NCI-H2196 treated with DMSO at 0.1 percent for 48 hours (cell line): ENCODE data around the gene TBC1D22A.

Experiments
- DNase-seq: peaks from one replicate; lab custom pipeline; 2025; ENCODE audit not compliant: unreplicated experiment; lab: John Stamatoyannopoulos, UW

Gene TBC1D22A

DNA sequence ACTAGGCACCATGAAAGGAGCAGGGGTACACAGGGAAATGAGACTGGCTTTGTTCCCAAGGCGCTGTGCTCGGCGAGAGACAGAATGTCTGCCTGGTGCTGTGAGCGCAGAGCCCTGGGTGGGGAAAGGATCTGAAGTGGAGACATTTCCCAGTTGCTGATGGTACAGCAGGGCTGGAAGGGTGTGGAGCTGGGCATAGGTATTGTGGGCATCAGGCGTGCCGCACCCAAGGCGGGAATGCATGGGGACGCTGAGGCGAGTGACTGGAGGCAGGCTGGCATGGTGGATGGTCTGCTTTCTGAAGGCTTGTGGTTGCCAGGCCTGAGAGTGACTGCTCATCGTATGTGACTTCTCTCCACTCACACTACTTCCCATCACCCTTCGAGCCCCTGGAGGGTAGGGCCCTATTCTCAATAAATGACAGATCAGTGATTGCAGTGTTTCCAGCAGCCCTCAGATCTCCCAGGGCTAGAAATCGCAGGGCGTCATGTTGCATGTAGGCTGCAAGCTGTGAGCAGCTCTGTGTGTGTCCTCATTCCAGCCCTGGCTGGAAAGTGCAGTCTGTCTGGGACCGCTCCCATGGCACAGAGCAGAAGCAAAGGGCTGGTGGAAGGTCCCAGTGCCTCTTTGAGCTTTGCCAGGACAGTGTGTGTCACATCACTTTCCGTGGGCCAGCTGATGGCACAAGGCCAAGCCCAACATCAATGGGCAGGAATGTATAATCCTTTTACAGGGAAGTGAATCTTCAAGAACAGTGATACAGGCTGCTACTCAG, 67.7 kb downstream of the TBC1D22A start:
- no peak for DNase-seq

DNA sequence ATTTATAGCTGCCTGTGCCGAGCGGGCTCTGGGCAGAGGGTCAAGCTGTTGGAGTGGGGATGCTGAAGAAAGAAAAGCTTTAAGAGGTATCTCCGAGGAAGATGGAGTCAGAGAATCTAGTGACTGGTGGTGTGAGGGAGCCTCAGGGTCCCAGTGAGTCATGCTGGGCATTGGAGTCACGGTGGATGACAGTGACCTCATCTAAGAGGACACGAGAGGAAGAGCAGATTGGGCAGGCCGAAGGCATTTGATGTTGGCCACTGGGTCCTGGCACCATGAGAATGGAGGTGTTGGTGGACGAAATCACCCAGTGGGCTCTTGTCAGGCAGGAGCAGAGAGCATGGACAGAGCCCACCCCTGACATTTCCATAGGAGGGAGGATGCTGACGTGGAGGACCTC, 68.4 kb downstream of the TBC1D22A start:
- DNase-seq = no peak

DNA sequence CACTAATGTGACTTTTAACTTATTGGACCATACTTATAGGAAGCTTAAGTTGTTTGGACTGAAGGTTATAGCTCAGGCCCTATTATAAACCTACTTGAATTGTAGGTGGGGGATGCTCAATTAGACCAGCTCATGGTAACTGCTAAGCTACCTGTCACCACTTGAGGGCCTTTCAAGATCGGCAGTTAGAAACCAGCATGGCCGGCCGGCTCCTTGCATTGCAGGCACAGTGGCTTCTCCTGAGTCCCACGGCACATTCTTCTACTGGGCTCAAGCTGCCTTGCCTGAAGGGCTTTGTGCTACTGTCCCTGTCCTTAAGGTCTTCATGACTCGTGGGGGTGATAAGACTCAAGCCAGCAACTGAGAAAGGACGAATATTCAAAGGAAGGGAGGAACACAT, 70.8 kb downstream of the TBC1D22A start:
- no peak for DNase-seq

DNA sequence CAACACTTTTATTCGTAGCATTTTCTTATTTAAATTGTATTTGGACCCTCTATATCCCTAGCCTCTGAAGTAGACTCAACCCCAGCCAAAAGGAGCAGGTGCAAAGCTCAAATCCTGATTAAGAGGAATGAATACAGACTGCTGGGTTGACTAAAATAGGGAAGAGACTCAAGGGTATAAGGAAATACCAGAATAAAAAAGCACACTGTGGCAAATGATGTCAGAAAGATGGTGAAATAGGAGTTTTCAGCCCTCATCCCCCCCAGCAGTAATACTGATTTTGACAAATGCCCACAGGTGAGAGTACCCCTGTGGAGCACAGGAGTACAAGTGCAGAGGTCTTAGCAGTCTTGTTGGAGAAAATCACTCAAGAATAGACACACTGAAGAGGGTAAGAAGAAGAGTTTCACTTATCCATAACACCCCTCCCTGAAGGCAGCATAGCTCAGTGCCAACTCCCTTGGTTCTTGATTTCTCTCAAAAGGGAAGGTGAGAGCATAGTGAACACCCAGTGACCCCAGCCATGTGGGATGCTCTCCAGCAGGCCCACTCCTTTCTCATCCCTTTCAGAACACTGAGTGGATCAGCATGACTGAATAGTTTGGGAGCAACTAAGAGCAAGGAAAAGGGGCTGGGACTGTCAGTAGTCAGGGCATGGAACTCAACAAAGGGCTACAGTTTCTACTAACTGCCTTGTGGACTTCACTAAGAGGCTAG, 71.7 kb downstream of the TBC1D22A start:
- DNase-seq = no peak

DNA sequence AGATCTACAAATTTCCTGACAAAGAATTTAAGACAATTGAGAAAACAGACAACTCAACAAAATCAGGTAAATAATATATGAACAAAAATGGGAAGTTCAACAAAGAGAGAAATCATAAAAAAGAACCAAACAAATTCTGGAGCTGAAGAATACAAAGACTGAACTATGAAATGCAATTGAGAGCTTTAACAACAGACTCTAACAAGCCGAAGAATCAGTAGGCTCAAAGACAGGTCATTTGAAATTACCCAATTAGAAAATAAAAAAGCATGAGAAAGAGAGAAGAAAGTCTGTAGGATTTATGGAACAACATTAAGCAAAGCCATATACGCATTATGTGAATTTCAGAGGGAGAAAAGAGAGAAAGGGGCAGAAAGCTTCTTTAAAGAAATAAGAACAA, 72.8 kb downstream of the TBC1D22A start:
- DNase-seq = no peak

DNA sequence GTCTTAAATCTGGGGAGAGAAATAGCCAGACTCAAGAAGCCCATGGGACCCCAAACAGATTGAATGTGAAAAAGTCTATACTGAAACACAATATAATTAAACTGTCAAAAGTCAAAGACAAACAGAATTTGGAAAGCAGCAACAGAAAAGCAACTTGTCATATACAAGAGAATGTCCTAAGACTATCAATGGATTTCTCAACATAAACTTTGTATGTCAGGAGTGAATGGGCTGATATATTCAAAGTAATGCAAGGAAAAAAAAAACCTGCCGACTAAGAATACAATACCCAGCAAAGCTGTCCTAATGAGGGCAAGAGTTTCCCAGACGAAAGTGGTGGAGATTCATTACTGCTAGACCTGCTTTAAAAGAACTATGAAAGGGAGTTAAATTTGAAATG, 73.2 kb downstream of the TBC1D22A start:
- DNase-seq = no peak

DNA sequence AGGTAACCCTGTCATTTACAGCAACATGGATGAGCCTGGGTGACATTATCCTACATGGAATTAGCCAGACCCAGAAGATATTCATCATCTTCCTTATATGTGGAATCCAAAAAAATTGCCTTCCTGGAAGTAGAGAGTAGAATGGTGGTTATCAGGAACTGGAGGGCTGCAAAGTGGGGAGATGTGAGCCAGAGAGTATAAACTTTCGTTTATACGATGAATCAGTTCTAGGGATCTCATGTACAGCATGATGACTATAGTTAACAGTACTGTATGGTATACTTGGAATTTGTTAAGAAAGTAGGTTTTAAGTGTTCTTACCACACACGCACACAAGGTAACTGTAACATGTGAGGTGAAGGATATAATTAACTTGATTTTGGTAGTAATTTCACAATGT, 79.1 kb downstream of the TBC1D22A start:
- no peak for DNase-seq

DNA sequence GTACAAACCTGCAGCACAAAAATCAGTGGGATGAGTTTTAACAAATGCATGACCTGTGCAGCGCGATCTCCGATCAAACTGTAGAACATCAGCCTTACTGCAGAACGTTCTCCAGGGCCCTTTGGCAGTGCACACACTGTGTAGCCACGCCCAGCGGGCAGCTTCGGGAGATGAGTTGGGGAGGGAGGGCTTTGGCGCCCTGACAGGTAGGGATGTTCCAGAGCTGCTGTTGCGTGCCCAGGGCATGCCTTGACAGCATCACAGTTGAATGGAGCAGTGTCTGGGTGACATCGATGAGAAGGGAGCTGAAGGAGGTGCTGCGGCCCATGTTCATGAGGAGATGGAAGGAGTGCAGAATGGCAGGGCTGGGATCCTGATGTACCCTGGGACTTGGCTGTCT, 80.2 kb downstream of the TBC1D22A start:
- peak; percentile 7 for DNase-seq

DNA sequence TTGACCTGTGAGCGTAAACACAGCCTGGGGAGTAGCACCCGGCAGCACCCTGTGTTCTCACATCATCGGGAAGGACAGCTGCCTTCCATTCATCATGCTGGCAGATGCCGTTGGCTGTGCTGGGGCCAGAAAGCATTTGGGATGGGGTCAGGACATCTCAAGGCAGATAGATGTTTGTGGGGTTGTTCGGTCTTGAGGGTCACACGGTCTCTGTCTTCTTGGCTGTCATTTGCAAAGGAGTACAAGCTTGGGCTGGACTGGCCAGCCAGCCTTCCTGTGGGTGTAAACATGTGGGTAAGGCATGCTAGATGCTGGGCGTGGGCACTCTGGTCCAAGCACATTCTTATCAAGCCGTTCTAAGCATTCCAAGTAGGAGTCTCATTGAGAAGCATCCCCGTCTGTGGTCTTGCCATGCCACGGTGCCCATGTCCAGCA, 81.4 kb downstream of the TBC1D22A start:
- no peak for DNase-seq

DNA sequence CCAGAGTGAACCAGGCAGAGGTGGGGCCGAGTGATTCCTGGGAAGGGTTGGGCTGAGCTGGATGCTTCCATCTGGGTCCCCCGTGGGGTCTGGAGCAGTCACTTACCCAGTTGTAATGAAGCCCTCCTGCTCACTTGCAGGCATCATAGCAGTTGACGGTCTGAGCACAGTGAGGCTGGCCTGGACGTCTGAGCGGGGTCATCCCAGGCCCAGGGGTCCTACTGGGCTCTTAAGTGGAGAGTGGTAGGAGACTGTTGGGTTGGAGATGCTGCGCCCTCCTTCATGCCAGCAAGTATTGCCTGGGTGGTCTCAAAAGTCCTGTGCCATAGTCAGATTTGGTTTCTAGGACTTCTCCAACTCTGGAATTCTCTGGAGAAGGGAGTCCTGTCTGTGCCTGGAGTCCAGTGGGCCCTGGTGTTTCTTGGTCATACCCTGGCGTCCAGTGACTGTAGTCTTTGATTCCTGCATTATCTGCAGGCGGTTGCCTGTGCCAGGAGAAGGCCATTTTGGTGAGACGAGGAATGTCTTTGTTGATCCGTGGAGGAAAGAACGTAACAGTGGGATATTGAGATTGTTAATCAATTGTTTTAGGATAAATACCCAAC, 82.3 kb downstream of the TBC1D22A start:
- no peak for DNase-seq

DNA sequence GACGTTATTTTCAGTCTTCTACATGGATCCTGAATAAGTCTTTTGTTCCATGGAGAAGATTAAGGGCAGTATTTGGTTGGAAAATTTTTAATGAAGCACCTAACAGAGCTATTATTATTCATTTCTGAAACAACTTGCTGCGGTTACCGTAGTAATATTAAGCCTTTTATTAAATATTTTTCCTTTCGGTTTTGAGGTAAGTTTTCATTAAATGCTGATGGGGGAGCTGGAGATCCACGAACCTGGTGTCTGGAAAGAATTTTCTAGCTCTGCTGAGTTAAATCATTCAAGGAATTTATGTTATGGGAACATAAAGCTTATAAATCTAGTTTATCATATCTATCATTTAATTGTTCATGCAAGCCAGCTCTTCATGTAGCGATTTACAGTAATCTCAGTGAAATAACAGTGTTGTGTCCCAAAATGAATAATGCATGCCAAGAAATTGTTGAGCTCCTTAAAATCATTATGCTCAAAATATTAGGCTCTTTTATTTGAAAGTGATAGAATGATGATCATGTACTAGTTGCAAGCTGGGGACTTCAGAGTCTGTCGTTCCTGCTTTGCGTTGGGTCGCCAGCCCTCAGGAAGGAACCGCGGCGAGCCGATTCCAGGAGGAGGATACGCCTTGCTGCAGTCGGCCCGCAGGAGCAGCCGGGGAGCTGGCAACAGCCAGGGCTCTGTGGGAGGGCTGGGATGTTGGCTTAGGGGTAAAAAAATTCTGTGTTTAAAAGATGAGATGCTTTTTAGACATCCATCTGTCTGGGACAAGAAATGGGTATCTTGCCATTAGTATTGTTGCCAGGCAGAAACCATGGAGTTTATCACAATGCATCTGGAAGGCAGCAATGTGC, 83.1 kb downstream of the TBC1D22A start:
- no peak for DNase-seq

DNA sequence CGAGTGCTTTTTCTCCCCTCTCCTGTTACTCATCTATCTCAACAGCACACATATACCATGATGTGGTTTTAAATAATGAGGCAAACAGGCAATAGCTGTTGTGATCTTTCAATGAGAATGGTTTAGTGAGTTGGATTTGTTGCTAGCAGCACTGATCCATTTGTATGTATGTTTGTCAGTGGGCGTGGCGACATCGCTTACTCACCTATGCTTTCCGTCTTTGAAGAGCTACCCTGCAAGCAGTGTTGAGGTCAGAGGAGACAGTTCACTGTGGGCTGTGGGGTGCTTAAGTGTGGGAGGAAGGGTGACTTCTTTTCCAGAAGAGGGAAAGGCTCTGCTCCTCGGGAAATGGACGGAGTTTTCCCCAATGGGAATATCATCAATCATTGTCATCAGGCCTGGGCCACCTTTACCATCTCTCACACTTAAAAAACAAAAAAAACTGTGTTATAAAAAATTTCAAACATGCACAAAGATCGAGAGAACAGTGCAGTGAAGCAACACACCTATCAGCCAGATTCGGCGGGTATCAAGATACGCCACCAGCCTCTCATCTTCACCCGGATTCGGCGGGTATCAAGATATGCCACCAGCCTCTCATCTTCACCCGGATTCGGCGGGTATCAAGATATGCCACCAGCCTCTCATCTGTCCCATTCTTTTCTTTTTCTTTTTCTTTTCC, 83.8 kb downstream of the TBC1D22A start:
- DNase-seq = no peak

DNA sequence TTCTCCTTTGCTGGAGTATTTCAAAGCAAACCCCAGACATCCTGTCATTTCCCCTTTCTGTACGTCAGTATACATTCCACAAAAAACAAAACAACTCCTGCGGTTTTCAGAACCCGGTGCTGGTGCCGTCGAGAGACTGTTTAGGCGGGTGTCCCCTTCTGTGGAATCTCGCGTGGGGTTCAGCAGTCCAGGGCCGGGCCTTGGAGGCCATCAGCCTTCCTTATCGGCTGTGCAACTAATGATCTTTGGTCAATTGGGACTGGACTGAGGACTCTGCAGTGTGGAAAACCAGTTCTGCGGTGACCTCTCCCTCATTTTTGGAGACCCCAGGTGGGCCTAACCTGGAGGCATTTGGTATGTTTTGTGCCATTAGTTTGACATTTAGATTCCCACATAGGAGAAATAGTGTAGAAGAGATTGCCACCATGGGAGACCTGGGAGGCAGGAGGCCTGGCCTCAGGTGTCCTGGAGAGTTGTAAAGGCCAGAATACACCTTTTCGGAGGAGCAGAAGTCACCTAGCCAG, 84.4 kb downstream of the TBC1D22A start:
- no peak for DNase-seq

DNA sequence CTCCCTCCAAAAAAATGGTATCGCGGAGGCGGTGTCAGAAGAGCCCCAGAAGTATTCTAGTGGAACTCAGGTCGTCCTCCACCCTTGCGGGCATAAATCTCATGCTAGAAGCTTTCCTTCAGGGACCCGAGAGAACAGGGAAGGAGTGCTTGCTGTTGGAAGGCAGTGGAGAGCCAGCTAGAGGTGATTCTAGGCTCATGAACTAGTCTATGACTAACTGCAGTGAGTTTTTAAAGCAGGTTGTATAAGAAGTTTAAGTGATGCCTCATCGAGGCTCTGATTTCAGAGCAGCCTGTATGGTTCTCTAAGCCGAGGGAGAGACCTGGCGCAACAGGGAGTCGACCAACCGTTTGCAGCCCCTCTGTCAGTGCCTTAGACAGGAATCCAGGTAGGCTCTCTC, 85.7 kb downstream of the TBC1D22A start:
- no peak for DNase-seq

DNA sequence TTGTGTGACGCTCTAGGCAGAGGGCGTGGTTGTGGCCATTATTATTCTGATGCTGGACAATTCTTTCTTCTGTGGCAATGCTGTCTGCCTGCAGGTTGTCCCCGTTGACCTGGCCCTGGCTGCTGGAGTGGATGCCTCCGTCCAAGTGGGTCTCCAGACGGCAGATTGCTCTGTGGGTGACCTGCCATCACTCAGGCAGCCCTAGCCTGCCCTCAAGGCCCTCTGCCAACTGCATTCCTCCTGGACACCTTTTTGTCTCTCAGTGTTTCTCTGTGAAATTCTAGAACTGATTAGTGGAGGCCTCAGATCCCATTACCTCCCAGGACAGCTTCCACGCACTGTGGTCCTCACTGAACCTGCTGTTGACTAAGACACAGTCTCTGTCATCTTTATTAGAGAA, 86.7 kb downstream of the TBC1D22A start:
- DNase-seq = no peak

DNA sequence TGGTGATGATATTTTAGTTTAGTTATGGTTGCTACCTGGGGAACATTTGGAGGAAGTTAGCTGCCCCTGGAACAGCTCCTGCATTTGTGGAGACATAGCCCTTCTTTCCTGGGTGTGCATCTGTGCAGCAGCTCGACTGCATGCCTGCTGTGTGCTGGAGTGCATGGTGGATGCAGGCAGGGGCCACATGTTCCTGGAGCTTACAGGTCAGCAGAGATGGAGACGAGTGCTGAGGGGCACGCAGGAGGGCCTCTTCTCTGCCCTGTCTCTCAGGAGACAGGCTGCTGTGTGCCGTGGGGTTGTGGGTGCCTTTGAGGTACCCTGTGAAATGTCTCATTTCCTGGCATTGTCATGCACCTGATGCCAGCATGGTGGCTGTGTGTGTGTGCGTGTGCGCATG, 87.5 kb downstream of the TBC1D22A start:
- DNase-seq = no peak

DNA sequence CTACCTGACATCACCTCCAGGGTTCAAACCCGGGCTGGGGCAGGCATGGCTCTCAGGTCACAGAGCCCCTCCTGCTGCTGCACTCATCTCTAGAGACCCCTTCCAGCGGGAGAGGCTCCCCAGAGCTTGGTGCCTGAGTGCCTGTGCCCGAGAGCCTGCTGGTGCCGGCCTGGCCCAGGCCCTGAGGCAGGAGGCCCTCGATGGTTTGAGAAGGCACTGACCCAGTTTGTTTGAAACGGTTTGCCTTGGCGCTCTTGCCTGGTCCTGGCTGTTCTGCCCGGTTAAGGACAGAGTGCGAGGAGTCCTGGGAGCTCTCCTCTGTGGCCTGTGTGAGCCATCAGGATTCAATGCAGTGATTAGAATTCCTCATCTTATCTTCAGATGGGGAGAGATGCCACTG, 88.9 kb downstream of the TBC1D22A start:
- DNase-seq = no peak

DNA sequence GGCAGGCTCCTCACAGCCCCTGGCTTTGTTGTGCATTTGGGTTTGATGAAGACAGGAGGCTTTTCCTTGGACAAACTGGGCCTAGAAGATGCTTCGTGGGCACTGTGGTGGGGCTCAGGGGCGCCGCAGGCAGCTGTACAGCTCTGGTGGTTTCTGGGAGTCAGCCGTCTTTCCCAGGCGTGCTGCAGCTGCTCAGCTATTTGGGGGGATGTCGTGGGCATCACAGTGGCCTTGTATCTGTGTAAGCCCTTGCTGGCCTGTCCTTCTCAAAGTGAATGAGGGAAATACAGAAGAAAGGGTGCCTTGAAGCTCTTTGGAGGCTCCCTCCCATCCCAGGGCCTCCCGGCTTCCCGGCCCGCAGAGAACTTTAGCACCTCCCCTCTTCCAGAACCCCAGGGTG, 89.5 kb downstream of the TBC1D22A start:
- no peak for DNase-seq

DNA sequence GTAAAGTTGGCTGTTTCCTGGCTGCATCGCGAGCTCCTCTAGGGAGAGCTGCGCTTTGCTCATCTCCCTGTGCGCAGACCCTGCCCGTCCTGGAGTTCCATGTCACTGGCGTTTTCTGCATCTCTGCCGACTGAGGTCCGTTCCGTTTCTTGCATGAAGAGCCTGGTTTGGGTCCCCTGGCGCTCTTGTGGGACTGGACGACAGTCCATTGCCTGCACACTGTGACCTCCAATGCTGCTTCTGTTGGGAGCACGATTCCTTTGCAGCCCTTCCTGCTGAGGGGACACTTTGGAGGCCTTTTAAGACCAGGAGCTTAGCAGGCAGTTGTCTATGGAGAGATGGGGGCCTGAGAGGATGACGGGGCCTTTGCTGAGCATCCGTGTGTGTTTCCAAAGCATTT, 90.3 kb downstream of the TBC1D22A start:
- no peak for DNase-seq

DNA sequence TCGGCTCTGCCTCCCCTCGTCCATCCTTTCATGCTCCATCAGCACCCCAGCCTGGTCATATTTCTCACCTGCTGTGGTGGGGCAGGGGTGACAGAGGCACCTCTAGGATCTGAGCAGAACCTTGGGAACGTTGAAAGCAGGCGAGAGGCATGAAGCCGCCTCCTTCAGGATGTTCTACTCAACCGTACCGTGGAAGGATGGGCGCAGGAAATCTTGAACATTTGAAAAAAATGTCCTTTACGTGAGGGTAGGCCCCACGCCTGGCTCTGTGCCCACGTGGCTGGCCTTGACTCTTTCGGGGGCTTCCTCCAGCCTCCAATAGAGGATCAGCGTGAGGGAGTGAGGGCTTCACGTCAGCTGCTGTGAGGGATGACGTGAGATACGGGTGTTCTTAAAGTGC, 90.7 kb downstream of the TBC1D22A start:
- no peak for DNase-seq
